Measurements from ENCODE around the gene STX18. TPM values are rescaled to one million over a fixed set of nuclear protein-coding genes. Genes with fewer than 3 reads are reported as not detected.

Gene STX18
- total RNA-seq, 4 donors from 2014 or later: 9.2 to 56.9 (median 42.1) TPM

DNA sequence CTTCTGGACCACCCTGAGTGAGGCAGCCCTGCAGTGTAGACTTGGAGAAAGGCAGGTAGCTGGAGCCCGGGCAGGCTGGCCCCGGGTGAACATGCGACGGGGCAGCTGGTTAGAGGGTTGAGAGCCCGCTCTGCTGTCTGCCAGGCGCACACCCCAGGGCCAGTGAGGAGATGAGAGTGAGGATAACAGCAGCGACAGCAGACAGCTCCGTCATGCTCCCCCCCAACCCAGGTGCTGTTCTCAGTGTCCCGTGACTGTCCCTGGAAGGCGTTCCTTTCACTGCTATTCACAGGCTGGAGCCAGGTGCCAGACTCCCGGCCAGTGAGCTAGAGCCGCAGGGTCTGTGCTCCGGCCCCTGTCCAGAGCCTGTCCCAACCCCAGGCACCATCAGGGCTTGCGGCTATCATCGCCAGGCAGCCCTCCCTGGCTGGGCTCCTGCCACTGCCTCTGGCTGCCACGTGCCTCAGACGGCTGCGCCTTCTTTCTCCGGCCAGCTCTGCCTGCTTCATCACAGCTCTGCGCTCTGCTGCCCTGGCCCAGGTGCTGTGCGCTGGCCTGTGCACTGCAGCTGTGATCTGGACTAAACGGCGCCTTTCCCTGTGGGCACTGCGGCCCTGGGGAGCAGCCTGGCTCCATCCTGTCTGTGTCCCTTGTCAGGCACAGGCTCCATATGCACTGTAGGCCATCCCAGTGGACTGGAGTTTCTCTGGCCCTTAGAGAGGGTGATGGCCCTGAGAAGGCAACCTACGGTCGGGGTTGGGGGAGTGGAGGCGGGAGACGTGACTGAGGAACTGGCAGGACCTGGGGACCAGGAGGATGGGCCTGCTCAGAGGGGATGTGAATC lies 135.2 kb downstream of the STX18 start:
- Histone ChIP-seq H3K9me3 (no peaks in the 10 kb centered on the region), H3K4me3 (no peak overlapping the region), H3K27ac (no peak overlapping the region), H3K27me3 (no peaks in the 10 kb centered on the region), H3K4me1 (no peaks in the 10 kb centered on the region), H3K36me3 (no peaks in the 10 kb centered on the region)
- in situ Hi-C loops (cut with MboI; ENCODE audit: low pct_ligation_motif_present in 1 of 4, low pct_unique_long_range_greater_than_20kb in 1 of 4, low sequenced_read_pairs in 3 of 4) (no loop called here), intact Hi-C loops (cut with DNase I; ENCODE audit: low total_unique reads) (no loop called here)
- no peak for DNase-seq
- TF ChIP-seq EP300 (IDR thresholded peaks at IDR 0.05; ENCODE audit: low read depth) (no peak), POLR2A (IDR thresholded peaks at IDR 0.05) (no peak), POLR2AphosphoS5 (IDR thresholded peaks at IDR 0.05) (no peak)
- TF ChIP-seq, protein P1, sequence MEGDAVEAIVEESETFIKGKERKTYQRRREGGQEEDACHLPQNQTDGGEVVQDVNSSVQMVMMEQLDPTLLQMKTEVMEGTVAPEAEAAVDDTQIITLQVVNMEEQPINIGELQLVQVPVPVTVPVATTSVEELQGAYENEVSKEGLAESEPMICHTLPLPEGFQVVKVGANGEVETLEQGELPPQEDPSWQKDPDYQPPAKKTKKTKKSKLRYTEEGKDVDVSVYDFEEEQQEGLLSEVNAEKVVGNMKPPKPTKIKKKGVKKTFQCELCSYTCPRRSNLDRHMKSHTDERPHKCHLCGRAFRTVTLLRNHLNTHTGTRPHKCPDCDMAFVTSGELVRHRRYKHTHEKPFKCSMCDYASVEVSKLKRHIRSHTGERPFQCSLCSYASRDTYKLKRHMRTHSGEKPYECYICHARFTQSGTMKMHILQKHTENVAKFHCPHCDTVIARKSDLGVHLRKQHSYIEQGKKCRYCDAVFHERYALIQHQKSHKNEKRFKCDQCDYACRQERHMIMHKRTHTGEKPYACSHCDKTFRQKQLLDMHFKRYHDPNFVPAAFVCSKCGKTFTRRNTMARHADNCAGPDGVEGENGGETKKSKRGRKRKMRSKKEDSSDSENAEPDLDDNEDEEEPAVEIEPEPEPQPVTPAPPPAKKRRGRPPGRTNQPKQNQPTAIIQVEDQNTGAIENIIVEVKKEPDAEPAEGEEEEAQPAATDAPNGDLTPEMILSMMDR (IDR thresholded peaks at IDR 0.05): no peak
- WGBS, 2 donors (ENCODE audit: low coverage in 1 of 2): 74% methylated on average over 28 of the region's 28 CpGs; no CpG with 5 or more reads in 1 of the 2 donors

- in situ Hi-C loops (cut with MboI; ENCODE audit: low pct_ligation_motif_present in 1 of 4, low pct_unique_long_range_greater_than_20kb in 1 of 4, low sequenced_read_pairs in 3 of 4) (no loop called here), intact Hi-C loops (cut with DNase I; ENCODE audit: low total_unique reads) (no loop called here)
- Histone ChIP-seq H3K4me3 (no peak overlapping the region), H3K36me3 (no peaks in the 10 kb centered on the region), H3K4me1 (no peaks in the 10 kb centered on the region), H3K27ac (no peak overlapping the region), H3K27me3 (no peaks in the 10 kb centered on the region), H3K9me3 (no peaks in the 10 kb centered on the region)
- DNase-seq: no peak
- WGBS, 2 donors (ENCODE audit: low coverage in 1 of 2): 78 to 88% methylated on average over 9 to 14 of the region's 15 CpGs
- TF ChIP-seq EP300 (IDR thresholded peaks at IDR 0.05; ENCODE audit: low read depth) (no peak), POLR2A (IDR thresholded peaks at IDR 0.05) (no peak), POLR2AphosphoS5 (IDR thresholded peaks at IDR 0.05) (no peak)
- TF ChIP-seq, protein P1 (IDR thresholded peaks at IDR 0.05): no peak
Measured at GRCh38 chr4:4405358-4405962, 136.4 kb downstream of the STX18 start.

GRCh38 chr4:4402966-4403365 lies 138.9 kb downstream of the STX18 start:
- TF ChIP-seq, protein P1 (IDR thresholded peaks at IDR 0.05): no peak
- TF ChIP-seq POLR2A (IDR thresholded peaks at IDR 0.05) (no peak), POLR2AphosphoS5 (IDR thresholded peaks at IDR 0.05) (no peak), EP300 (IDR thresholded peaks at IDR 0.05; ENCODE audit: low read depth) (no peak)
- no peak overlapping the region for H3K27ac ChIP-seq
- DNase-seq: no peak
- H3K4me1 ChIP-seq: no peaks in the 10 kb centered on the region
- peaks cover 4% of the 10 kb centered on the region for H3K27me3 ChIP-seq
- H3K4me3 ChIP-seq: no peak overlapping the region
- H3K9me3 ChIP-seq: no peaks in the 10 kb centered on the region
- intact Hi-C loops (cut with DNase I; ENCODE audit: low total_unique reads) (no loop called here), in situ Hi-C loops (cut with MboI; ENCODE audit: low pct_ligation_motif_present in 1 of 4, low pct_unique_long_range_greater_than_20kb in 1 of 4, low sequenced_read_pairs in 3 of 4) (no loop called here)
- 72 to 75% methylated on average over 3 to 13 of the region's 13 CpGs for WGBS, 2 donors (ENCODE audit: low coverage in 1 of 2)
- H3K36me3 ChIP-seq: no peaks in the 10 kb centered on the region

GRCh38 chr4:4401036-4401435 lies 140.8 kb downstream of the STX18 start:
- WGBS, 2 donors (ENCODE audit: low coverage in 1 of 2): 40 to 75% methylated on average over 1 to 7 of the region's 7 CpGs
- no peak overlapping the region for H3K4me3 ChIP-seq

More at GRCh38 chr4:4401036-4401435, 140.8 kb downstream of the STX18 start:
- no peak overlapping the region for H3K27ac ChIP-seq
- TF ChIP-seq, protein P1 (IDR thresholded peaks at IDR 0.05): no peak
- no peak for TF ChIP-seq POLR2AphosphoS5 (IDR thresholded peaks at IDR 0.05)
- TF ChIP-seq EP300 (IDR thresholded peaks at IDR 0.05; ENCODE audit: low read depth): no peak
- TF ChIP-seq POLR2A (IDR thresholded peaks at IDR 0.05): no peak
- in situ Hi-C loops (cut with MboI; ENCODE audit: low pct_ligation_motif_present in 1 of 4, low pct_unique_long_range_greater_than_20kb in 1 of 4, low sequenced_read_pairs in 3 of 4) (no loop called here), intact Hi-C loops (cut with DNase I; ENCODE audit: low total_unique reads) (no loop called here)
- no peaks in the 10 kb centered on the region for H3K9me3 ChIP-seq
- H3K27me3 ChIP-seq: peaks cover 10% of the 10 kb centered on the region
- H3K36me3 ChIP-seq: no peaks in the 10 kb centered on the region
- H3K4me1 ChIP-seq: no peaks in the 10 kb centered on the region
- no peak for DNase-seq
